ENCODE data around the gene CA4. TPM values are rescaled to one million over a fixed set of nuclear protein-coding genes. Genes with fewer than 3 reads are reported as not detected.

The CA4 gene
- total and polyA plus RNA-seq, 2 of the 8 experiments (the other 6 are each of a cell fraction or from before 2014, with no cell fraction given): 3.6 to 4.2 TPM

DNA sequence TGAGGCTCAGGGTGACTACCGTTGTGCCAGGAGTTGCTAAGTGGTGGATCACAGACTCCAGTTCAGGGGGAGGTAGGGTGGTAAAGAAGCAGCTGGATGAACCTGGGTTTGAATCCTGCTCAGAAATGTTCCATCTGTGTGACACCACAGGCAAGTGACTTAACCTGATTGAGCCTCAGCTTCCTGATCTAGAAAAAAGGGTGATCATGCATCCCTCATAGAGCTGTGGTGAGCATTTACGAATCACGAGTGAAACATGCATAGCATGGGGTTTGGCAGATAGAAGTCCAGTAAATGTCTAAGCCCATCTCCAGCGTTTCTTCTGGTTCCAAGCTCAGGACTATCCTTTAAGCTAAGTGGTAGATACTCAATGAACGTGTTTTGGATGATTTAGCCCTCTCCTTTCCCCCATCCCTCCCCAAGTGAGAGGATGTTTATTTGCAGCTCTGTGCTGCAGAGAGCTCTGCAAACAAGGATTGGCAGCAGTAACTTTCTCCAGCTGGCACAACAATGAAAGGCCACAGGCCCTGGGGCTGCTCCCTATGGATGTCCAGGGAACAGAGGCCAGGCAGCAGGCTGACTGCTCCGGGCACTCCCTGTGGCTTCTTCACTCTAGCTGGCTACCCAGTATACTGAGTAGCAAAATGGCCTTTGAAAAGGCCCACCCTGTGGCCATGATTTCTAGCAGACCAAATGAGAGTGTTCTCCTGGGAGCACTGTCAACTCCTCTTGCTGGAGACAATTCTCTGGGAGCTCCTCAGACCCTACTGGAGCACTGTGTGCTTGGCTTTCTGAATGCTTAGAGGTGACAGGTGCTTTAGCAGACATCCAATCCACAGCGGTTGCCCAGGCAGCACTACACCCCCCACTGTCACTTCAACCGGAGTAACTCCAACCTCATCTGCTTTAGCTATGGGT, 21.3 kb downstream of the CA4 start:
- WGBS, 2 experiments (ENCODE audit: extremely low coverage in 1 of 2, insufficient coverage in 1 of 2, insufficient read length in 1 of 2, insufficient replicate concordance in 2 of 2, low coverage in 1 of 2, low lambda C conversion rate in 2 of 2, missing lambda C conversion rate in 1 of 2): 89% methylated on average over 8 of the region's 8 CpGs; no CpG with 5 or more reads in 1 of the 2 experiments
- DNase-seq (ENCODE audit: low read depth in 1 of 2, low spot score in 2 of 2) (no peak), FAIRE-seq (no peak)
- Histone ChIP-seq H3K4ac (replicated peaks; ENCODE audit: insufficient read length, low read depth, low read length) (no peak overlapping the region), H4K5ac (ENCODE audit: insufficient read length, low read depth, low read length) (no peak overlapping the region), H3K4me3 (ENCODE audit: extremely low read depth in 1 of 4, insufficient read depth in 2 of 4, low read depth in 3 of 4, low read length in 4 of 4) (no peak overlapping the region), H4K20me1 (replicated peaks in 1 of 2; ENCODE audit: control insufficient read depth in 1 of 2, insufficient read depth in 2 of 2, low read length in 2 of 2) (no peaks in the 10 kb centered on the region), H2BK5ac (ENCODE audit: low read depth, low read length) (no peak overlapping the region), H2BK12ac (ENCODE audit: low read depth, low read length) (no peak overlapping the region), H3K27ac (ENCODE audit: low read depth, low read length) (no peak overlapping the region), H3K56ac (replicated peaks; ENCODE audit: insufficient read length, low read depth, low read length) (no peak overlapping the region), H2AK5ac (ENCODE audit: low read depth, low read length) (no peak overlapping the region), H4K8ac (ENCODE audit: extremely low read depth, insufficient read depth, low read length) (no peak overlapping the region), H3K79me2 (ENCODE audit: control insufficient read depth in 1 of 2, insufficient read depth in 2 of 2, low read length in 2 of 2) (no peaks in the 10 kb centered on the region), H2BK20ac (ENCODE audit: low read length) (no peak overlapping the region), H3K4me1 (replicated peaks in 1 of 4; ENCODE audit: control insufficient read depth in 3 of 4, insufficient read depth in 4 of 4, low read length in 3 of 4) (peaks cover 0 to 5% (median under 1%) of the 10 kb centered on the region in 4 experiments; a peak in 3 of 7 replicates), H3K9ac (replicated peaks in 1 of 4; ENCODE audit: extremely low read depth in 1 of 4, low read depth in 3 of 4, low read length in 3 of 4) (no peak overlapping the region), H2AFZ (ENCODE audit: low read length) (no peak overlapping the region), H3K9me3 (ENCODE audit: insufficient read depth in 2 of 2, low read depth in 1 of 2, low read length in 1 of 2) (no peaks in the 10 kb centered on the region), H3K23me2 (ENCODE audit: low read depth, low read length) (no peaks in the 10 kb centered on the region; the same call in 1 of the 2 replicates), H2BK15ac (ENCODE audit: low read length) (no peak overlapping the region), H4K91ac (replicated peaks; ENCODE audit: insufficient read length, low read length) (no peak overlapping the region), H3K18ac (ENCODE audit: extremely low read depth, low read length) (no peak overlapping the region), H3K23ac (ENCODE audit: insufficient read length) (no peak overlapping the region), H3K14ac (ENCODE audit: insufficient read length) (no peak overlapping the region), H3K27me3 (replicated peaks in 1 of 4; ENCODE audit: control insufficient read depth in 3 of 4, extremely low read depth in 1 of 4, insufficient read depth in 3 of 4, low read length in 3 of 4) (no peaks in the 10 kb centered on the region), H3K79me1 (ENCODE audit: low read depth, low read length) (no peaks in the 10 kb centered on the region), H2BK120ac (replicated peaks; ENCODE audit: low read depth, low read length) (no peak overlapping the region), H3K4me2 (ENCODE audit: insufficient read depth in 1 of 2, low read depth in 2 of 2, low read length in 2 of 2) (no peak overlapping the region), H3K36me3 (ENCODE audit: control insufficient read depth in 2 of 4, insufficient read depth in 4 of 4, low read length in 3 of 4) (no peaks in the 10 kb centered on the region)
- POLR2A ChIA-PET (ENCODE audit: partially characterized antibody): interaction anchor here (0.6 to 1.6 kb wide), 4 partner anchors 10 to 293 kb away, joined by 3 to 5 read pairs (median 4); no protein-coding TSS in a partner anchor
- CTCF ChIA-PET (ENCODE audit: partially characterized antibody): interaction anchor here (0.8 to 6.6 kb wide), 9 partner anchors 9 to 60 kb away, joined by 3 to 61 read pairs (median 4); partner anchors contain the start of gene CA4
- TF ChIP-seq JUND (IDR thresholded peaks at IDR 0.05; ENCODE audit: low read length) (no peak), E2F6 (IDR thresholded peaks at IDR 0.05) (no peak), CBX5 (IDR thresholded peaks at IDR 0.05; ENCODE audit: low read depth, low read length) (no peak), MAFK (IDR thresholded peaks at IDR 0.05; ENCODE audit: low read depth, low read length) (no peak), BCL11A (IDR thresholded peaks at IDR 0.05; ENCODE audit: low read depth in 2 of 2, low read length in 2 of 2) (no peak), CTBP2 (IDR thresholded peaks at IDR 0.05; ENCODE audit: borderline replicate concordance, insufficient read depth, insufficient read length, low read length) (no peak), POLR2AphosphoS5 (IDR thresholded peaks at IDR 0.05; ENCODE audit: low read depth, low read length) (no peak), ATF3 (IDR thresholded peaks at IDR 0.05; ENCODE audit: insufficient read depth, low read depth, low read length) (no peak), RAD21 (IDR thresholded peaks at IDR 0.05 in 1 of 2, conservative IDR thresholded peaks at IDR 0.05 in 1 of 2; ENCODE audit: low read depth in 2 of 2, low read length in 2 of 2) (no peak), NRF1 (IDR thresholded peaks at IDR 0.05; ENCODE audit: low read depth, low read length) (no peak)
